ENCODE measurements around the gene C22orf23. TPM values are rescaled to one million over a fixed set of nuclear protein-coding genes. Genes with fewer than 3 reads are reported as not detected.

The C22orf23 gene
- total and polyA plus RNA-seq, 9 of the 15 experiments (the other 6 are each of a cell fraction or from before 2014, with no cell fraction given) = 0.25 to 1.0 (median 0.53) TPM

GRCh38 chr22:37926771-37927636 lies 26.4 kb downstream of the C22orf23 start:
- intact Hi-C loops (cut with micrococcal nuclease) (no loop called here), in situ Hi-C loops (cut with MboI) (no loop called here)
- ChIA-PET CTCF (ENCODE audit: low intra/inter-chr PET ratio) (no interaction called here), POLR2A (interaction anchor here (0.8 kb wide), 1 partner anchor 16 kb away, joined by 7 read pairs; no protein-coding TSS in a partner anchor)
- Histone ChIP-seq H3K36me3 (ENCODE audit: control insufficient read depth, insufficient read depth, low read length) (peaks cover 19% of the 10 kb centered on the region; the same call in 2 of the 3 replicates), H3K27me3 (ENCODE audit: control insufficient read depth in 2 of 2, insufficient read depth in 2 of 2, low read length in 2 of 2) (no peaks in the 10 kb centered on the region), H3K4me2 (ENCODE audit: insufficient read depth, low read length) (no peak overlapping the region), H3K4me3 (no peak overlapping the region), H4K20me1 (replicated peaks; ENCODE audit: control insufficient read depth, insufficient read depth, low read length) (no peaks in the 10 kb centered on the region), H3K9ac (ENCODE audit: insufficient read depth in 1 of 2, low read depth in 2 of 2, low read length in 2 of 2) (no peak overlapping the region; a peak in 1 of 4 replicates), H3K9me3 (replicated peaks; ENCODE audit: control insufficient read depth, insufficient read depth, low read depth, low read length) (no peaks in the 10 kb centered on the region), H3K4me1 (replicated peaks in 1 of 2; ENCODE audit: control insufficient read depth in 2 of 2, insufficient read depth in 2 of 2, low read length in 2 of 2) (peaks cover 0 to 15% of the 10 kb centered on the region in 2 experiments; a peak in 2 of 5 replicates), H2AFZ (ENCODE audit: low read depth, low read length) (no peak overlapping the region), H3K79me2 (ENCODE audit: control insufficient read depth, insufficient read depth, low read length) (no peaks in the 10 kb centered on the region), H3K9me1 (ENCODE audit: control insufficient read depth, insufficient read depth, low read length) (no peaks in the 10 kb centered on the region), H3K27ac (ENCODE audit: extremely low read depth, low read depth, low read length) (no peak overlapping the region)
- WGBS (ENCODE audit: insufficient coverage, low coverage, missing lambda C conversion rate) = 80% methylated on average over 11 of the region's 32 CpGs
- ATAC-seq = no peak
- TF ChIP-seq PREB (CRISPR knock-in tag; IDR thresholded peaks at IDR 0.05) (no peak), RBBP5 (IDR thresholded peaks at IDR 0.05; ENCODE audit: borderline replicate concordance, insufficient read depth, low read length, poor library complexity, severe bottlenecking) (no peak), E4F1 (CRISPR knock-in tag; IDR thresholded peaks at IDR 0.05; ENCODE audit: borderline replicate concordance) (no peak), BRD4 (IDR thresholded peaks at IDR 0.05) (no peak), PRMT5 (CRISPR knock-in tag; IDR thresholded peaks at IDR 0.05) (no peak), MNT (conservative IDR thresholded peaks at IDR 0.05) (no peak), ZNF23 (CRISPR knock-in tag; IDR thresholded peaks at IDR 0.05) (no peak), CHCHD3 (CRISPR knock-in tag; IDR thresholded peaks at IDR 0.05) (no peak), TAF1 (IDR thresholded peaks at IDR 0.05; ENCODE audit: control insufficient read depth, extremely low read depth, insufficient read depth, low read length, severe bottlenecking) (no peak), MXD1 (CRISPR knock-in tag; IDR thresholded peaks at IDR 0.05; ENCODE audit: borderline replicate concordance, poor library complexity, severe bottlenecking) (no peak), ZNF124 (CRISPR knock-in tag; IDR thresholded peaks at IDR 0.05) (no peak), ZNF79 (CRISPR knock-in tag; IDR thresholded peaks at IDR 0.05; ENCODE audit: low read depth) (no peak), CGGBP1 (CRISPR knock-in tag; IDR thresholded peaks at IDR 0.05) (no peak), ZNF785 (CRISPR knock-in tag; IDR thresholded peaks at IDR 0.05) (no peak), ZNF583 (CRISPR knock-in tag; IDR thresholded peaks at IDR 0.05) (no peak)
- BruUV-seq (replicated peaks) = no TSS peak
- no peak for FAIRE-seq
- no peak for DNase-seq (ENCODE audit: extremely low read depth in 1 of 4, low spot score in 3 of 4)

Measured in K562 (cell line).